Mesothelial cell of epicardium (in vitro differentiated cells): ENCODE data around the gene TMEM198. TPM values are rescaled to one million over a fixed set of nuclear protein-coding genes. Genes with fewer than 3 reads are reported as not detected.
A peak's percentile ranks its signal among the peaks of the same experiment; 100 is the strongest.

Experiments
- DNase-seq, 2 experiments: peaks; one replicate each; pipeline ENCODE4 v3.0.0; 2021; ENCODE audit warnings: low spot score in 2 of 2; ENCODE audit not compliant: unreplicated experiment in 2 of 2
- H3K27ac Mint-ChIP-seq: 2 replicates; pipeline ENCODE4 v1.8.0; 2021; ENCODE audit warnings: mixed read lengths
- H3K27me3 Mint-ChIP-seq: 2 replicates; pipeline ENCODE4 v1.8.0; 2021; ENCODE audit warnings: low read depth, mixed read lengths
- H3K36me3 Mint-ChIP-seq: 2 replicates; pipeline ENCODE4 v1.8.0; 2021; ENCODE audit warnings: mixed read lengths
- H3K4me1 Mint-ChIP-seq: 2 replicates; pipeline ENCODE4 v1.8.0; 2021; ENCODE audit warnings: mixed read lengths
- H3K4me3 Mint-ChIP-seq: 2 replicates; pipeline ENCODE4 v1.8.0; 2021; ENCODE audit warnings: mild to moderate bottlenecking, moderate library complexity, mixed read lengths
- H3K9me3 Mint-ChIP-seq: 2 replicates; pipeline ENCODE4 v1.8.0; 2021; ENCODE audit warnings: mixed read lengths
- total RNA-seq: library from RNA; stranded (reverse); gene quantifications from 3 replicates; pipeline ENCODE4 v1.2.1, GENCODE V29; 2021
- TF ChIP-seq, protein P1 (sequence below): fragments of 200-600 bp; sonication (generic); IDR thresholded peaks from one replicate; pipeline ENCODE4 v1.5.0; 2021; ENCODE audit warnings: antibody characterized with exemption; ENCODE audit not compliant: unreplicated experiment

The TMEM198 gene
- total RNA-seq, 1 donor from 2014 or later = 4.0 TPM

DNA sequence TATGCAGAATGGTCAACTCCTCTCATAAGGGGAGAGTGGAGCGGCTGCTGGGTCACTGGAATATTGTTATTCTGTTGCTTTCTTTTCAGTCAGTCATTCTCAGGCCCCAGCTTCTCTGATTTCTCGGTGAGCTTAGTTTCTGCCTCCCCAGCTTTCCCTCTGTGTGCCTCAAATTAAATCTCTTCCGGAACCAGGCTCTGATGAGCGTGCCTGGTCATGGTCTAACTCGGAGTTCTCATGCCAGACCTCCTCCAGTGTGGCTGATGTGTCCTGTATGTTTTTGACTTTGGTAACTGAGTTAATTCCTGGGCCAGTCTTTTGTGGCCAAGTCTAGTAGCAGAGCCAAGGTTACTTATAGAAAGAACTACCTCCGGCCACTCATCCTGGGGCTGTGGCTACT lies 48.9 kb downstream of the TMEM198 start:
- Mint-ChIP-seq H3K4me1 (peaks cover 43% of the 10 kb centered on the region), H3K27me3 (no peaks in the 10 kb centered on the region), H3K9me3 (no peaks in the 10 kb centered on the region), H3K36me3 (no peaks in the 10 kb centered on the region), H3K27ac (peak overlapping the region; percentile 56), H3K4me3 (no peak overlapping the region)
- TF ChIP-seq, protein P1, sequence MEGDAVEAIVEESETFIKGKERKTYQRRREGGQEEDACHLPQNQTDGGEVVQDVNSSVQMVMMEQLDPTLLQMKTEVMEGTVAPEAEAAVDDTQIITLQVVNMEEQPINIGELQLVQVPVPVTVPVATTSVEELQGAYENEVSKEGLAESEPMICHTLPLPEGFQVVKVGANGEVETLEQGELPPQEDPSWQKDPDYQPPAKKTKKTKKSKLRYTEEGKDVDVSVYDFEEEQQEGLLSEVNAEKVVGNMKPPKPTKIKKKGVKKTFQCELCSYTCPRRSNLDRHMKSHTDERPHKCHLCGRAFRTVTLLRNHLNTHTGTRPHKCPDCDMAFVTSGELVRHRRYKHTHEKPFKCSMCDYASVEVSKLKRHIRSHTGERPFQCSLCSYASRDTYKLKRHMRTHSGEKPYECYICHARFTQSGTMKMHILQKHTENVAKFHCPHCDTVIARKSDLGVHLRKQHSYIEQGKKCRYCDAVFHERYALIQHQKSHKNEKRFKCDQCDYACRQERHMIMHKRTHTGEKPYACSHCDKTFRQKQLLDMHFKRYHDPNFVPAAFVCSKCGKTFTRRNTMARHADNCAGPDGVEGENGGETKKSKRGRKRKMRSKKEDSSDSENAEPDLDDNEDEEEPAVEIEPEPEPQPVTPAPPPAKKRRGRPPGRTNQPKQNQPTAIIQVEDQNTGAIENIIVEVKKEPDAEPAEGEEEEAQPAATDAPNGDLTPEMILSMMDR = no peak
- no peak for DNase-seq

DNA sequence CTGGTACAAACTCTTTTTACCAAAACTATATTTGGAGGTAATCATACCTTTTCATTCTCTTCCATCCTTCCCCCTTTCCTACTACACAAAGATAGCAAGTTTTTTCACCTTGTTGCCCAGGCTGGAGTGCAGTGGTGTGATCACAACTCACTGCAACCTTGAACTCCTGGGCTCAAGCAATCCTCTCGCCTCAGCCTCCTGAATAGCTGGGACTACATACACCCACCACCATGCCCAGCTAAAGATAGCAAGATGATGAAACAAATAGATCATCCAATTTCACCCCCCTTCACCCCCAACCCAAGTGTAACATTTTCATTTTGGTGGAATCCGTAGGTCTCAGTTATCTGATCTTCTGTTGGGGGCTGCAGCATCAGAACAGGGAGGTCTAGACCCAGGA lies 49.3 kb downstream of the TMEM198 start:
- Mint-ChIP-seq H3K4me1 (peaks cover 46% of the 10 kb centered on the region), H3K9me3 (no peaks in the 10 kb centered on the region), H3K36me3 (no peaks in the 10 kb centered on the region), H3K27ac (no peak overlapping the region), H3K4me3 (no peak overlapping the region), H3K27me3 (no peaks in the 10 kb centered on the region)
- no peak for DNase-seq
- TF ChIP-seq, protein P1 = no peak

DNA sequence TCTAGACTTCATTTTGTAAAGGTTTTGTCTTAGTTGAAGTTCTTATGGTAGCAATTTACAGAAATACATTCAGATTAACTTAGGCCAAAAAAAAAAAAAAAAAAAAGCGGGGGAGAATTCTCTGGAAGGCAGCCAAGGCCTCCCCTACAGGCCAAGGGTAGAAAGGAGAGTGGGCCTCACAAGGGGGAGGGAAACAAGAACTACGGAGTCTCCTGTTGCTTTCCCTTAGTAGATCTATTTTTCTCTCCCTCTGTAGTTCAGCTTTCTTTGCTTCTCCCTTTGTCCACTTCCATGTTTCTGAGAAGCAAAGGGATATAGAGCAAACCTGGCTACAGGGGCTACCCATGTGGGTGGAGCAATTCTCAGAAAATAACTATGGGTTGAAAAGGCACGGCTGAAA lies 51.4 kb downstream of the TMEM198 start:
- Mint-ChIP-seq H3K27me3 (no peaks in the 10 kb centered on the region), H3K4me3 (peak overlapping the region; percentile 96), H3K36me3 (no peaks in the 10 kb centered on the region), H3K4me1 (peaks cover 51% of the 10 kb centered on the region), H3K27ac (peak overlapping the region; percentile 100), H3K9me3 (no peaks in the 10 kb centered on the region)
- peak in 1 of 2 experiments; percentile 60 for DNase-seq
- TF ChIP-seq, protein P1 = no peak

DNA sequence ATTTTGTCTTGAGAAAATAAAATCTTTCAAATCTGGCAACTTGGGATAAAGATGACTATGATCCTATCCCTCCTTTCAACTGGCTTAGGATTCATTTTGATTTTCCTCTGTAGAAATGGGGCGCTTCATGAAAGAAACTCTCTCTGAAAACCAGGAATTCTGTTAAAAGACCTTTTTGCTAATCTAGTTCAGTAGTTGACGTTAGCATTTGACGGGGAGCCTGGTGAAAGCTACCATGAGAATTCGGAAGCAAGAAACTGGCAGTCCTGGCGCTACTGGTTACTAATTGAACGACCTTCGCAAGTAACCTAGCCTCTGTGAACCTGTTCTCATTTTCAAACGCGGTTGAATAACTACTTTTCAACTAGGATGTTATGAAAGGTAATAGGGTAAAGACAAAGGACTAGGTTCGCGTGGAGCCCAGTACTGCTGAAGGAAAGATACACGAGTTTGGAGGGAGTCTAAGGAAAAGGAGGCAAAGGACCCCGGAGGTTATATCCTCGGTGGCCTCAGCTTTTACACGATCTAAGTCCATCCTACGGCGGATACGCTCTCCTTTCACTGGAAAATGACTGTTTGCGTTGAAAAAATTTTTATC lies 53.2 kb downstream of the TMEM198 start:
- peak overlapping the region; percentile 100 for H3K27ac Mint-ChIP-seq
- DNase-seq = no peak
- no peaks in the 10 kb centered on the region for H3K9me3 Mint-ChIP-seq
- H3K36me3 Mint-ChIP-seq = peaks cover 6% of the 10 kb centered on the region
- H3K4me3 Mint-ChIP-seq = peak overlapping the region; percentile 96
- TF ChIP-seq, protein P1 = no peak
- H3K4me1 Mint-ChIP-seq = peaks cover 51% of the 10 kb centered on the region
- no peaks in the 10 kb centered on the region for H3K27me3 Mint-ChIP-seq

DNA sequence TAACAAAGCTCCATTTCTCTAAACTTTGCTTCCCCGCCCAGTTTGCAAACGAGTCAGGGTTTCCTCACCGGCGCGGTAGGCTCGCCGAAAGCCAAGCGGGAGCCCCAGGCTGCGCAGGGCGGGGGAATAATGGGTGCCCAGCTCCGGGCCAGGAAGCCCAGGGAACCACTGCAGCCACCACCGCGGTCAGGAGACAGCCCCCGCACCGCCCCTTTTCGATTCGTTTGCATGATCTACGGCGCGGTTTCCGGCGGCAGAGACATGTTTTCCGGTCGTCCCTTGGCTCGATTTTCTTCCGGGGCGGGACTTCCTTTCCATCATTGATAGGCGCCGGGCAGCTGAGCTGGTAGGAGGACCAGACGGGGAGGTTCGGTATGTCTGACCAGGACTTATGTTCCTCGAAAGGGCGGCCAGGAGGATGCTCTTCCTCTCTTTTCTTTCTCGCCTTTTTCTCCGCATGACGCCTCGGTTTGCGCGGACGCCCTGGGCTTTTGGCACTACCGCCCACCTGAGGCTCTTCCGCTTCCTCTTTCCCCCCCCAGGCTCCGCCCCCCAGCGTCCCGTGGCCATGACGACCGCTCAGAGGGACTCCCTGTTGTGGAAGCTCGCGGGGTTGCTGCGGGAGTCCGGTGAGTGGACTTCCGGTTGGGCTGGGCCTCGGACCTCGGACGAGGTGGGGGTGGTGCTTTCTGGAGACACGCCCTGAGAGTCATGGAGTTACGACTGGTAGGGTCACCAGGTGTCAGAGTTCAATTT lies 53.9 kb downstream of the TMEM198 start, which contains the start of gene STK11IP:
STK11IP (plus strand) TSS at position 306 of the 756 bp plus-strand sequence; CDS start at position 569, 263 bp downstream.
- Mint-ChIP-seq H3K4me1 (peaks cover 47% of the 10 kb centered on the region), H3K4me3 (peak within 1 kb of the TSS; percentile 96), H3K27me3 (no peaks in the 10 kb centered on the region), H3K36me3 (peaks cover 8% of the 10 kb centered on the region), H3K9me3 (no peaks in the 10 kb centered on the region), H3K27ac (peak within 1 kb of the TSS; percentile 100)
- TF ChIP-seq, protein P1 = no peak
- peak; percentile 84 to 90 for DNase-seq
